ENCODE measurements around the gene OR2V1. TPM values are rescaled to one million over a fixed set of nuclear protein-coding genes. Genes with fewer than 3 reads are reported as not detected.

The OR2V1 gene
- total and polyA plus RNA-seq, 8 donors: not detected

DNA sequence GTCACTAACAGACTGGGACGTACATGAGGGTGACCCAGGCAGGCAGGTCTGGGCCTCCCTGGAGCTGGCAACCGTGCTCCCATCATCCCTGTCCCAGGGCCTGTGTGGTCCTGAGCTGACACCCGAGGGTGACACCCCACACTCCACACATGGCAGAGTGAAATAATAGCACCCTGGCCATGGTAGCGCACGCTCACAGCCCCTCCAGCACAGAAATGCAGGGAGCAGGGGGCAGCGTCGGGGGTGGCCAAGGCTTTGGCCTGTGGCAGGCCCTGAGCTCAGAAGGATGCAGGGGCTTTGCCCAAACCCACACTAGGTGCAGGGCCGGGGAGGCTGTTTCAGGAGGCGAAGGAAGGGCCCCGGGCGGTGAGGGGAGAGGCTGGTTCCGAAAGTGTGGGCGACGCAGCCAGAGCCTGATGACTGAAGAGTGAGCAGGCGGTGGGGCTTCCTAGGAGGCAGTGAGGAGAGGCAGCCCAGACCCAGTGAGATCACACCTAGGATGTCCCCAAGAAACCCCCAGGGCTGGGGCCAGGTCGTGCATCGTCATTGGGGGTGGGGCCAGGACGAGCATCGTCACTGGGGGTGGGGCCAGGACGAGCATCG is 29.3 kb upstream of the OR2V1 start:
- Histone ChIP-seq H3K27ac (peak overlapping the region; percentile 12 to 81 (median 63)), H3K27me3 (peaks cover 0 to 55% (median 16%) of the 10 kb centered on the region in 3 donors), H3K4me1 (peaks cover 0 to 16% (median 4%) of the 10 kb centered on the region in 4 donors), H3K36me3 (no peaks in the 10 kb centered on the region), H3K9me3 (no peaks in the 10 kb centered on the region), H3K4me3 (peak overlapping the region in 3 of 4 donors; percentile 9 to 15 (median 13))
- intact Hi-C loops (cut with DNase I; ENCODE audit: low total_unique reads): no loop called here
- DNase-seq: peak in 1 of 2 donors; percentile 64
- TF ChIP-seq, protein P1, sequence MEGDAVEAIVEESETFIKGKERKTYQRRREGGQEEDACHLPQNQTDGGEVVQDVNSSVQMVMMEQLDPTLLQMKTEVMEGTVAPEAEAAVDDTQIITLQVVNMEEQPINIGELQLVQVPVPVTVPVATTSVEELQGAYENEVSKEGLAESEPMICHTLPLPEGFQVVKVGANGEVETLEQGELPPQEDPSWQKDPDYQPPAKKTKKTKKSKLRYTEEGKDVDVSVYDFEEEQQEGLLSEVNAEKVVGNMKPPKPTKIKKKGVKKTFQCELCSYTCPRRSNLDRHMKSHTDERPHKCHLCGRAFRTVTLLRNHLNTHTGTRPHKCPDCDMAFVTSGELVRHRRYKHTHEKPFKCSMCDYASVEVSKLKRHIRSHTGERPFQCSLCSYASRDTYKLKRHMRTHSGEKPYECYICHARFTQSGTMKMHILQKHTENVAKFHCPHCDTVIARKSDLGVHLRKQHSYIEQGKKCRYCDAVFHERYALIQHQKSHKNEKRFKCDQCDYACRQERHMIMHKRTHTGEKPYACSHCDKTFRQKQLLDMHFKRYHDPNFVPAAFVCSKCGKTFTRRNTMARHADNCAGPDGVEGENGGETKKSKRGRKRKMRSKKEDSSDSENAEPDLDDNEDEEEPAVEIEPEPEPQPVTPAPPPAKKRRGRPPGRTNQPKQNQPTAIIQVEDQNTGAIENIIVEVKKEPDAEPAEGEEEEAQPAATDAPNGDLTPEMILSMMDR (IDR thresholded peaks at IDR 0.05): no peak
- TF ChIP-seq EP300 (IDR thresholded peaks at IDR 0.05): no peak
- TF ChIP-seq POLR2AphosphoS5 (IDR thresholded peaks at IDR 0.05): no peak
- no peak for TF ChIP-seq POLR2A (IDR thresholded peaks at IDR 0.05)
- 45 to 83% (median 67%) methylated on average over 13 to 20 of the region's 21 CpGs for WGBS, 5 donors

DNA sequence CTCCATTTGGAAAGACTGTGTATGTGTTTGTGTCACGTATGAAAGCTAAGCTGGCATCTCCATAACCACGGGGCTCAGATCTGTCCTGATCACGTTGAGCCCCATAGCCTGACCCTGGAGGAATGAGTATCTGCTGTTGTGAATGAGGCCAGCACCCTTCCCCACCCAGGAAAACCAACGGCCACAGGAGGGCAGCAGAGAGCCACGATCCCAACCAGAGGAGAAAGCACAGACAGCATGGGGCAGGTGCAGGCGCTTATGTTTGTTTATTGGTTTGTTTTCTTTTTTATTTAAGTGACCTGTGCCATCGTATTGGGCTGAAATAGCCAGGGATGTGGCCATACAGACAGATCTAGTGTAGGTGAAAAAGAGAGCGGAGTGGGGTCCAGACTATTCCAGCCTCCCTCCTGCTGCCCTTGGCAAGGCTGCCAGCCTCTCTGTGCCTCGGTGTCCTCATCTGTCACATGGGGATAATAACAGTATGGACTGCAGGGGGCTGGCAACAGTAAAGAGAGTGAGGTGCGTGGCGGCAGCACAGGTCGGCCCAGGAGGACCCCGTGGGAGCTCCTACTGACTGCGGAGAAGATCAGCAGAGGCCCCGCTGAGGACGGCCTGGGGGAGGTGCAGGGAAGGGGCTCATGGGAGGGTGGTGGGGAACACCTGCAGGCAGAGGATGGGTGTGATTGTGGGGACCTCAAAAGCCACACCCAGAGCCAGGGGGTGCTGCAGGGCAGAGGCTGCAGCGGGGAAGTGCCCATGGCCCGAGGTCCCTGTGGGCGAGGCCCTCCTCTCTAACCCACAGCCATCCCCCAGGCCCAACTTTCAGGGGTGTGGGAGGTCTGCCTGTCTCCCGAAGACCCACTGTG is 28.6 kb upstream of the OR2V1 start:
- Histone ChIP-seq H3K27me3 (peaks cover 0 to 47% (median 13%) of the 10 kb centered on the region in 3 donors), H3K36me3 (no peaks in the 10 kb centered on the region), H3K27ac (peak overlapping the region in 4 of 5 donors; percentile 49 to 81 (median 71)), H3K4me1 (peaks cover 0 to 16% (median 4%) of the 10 kb centered on the region in 4 donors), H3K4me3 (no peak overlapping the region), H3K9me3 (no peaks in the 10 kb centered on the region)
- TF ChIP-seq EP300 (IDR thresholded peaks at IDR 0.05) (no peak), POLR2A (IDR thresholded peaks at IDR 0.05) (no peak), POLR2AphosphoS5 (IDR thresholded peaks at IDR 0.05) (peak in 1 of 3 donors; percentile 54)
- TF ChIP-seq, protein P1 (IDR thresholded peaks at IDR 0.05): peak in 5 of 7 experiments; percentile 69 to 88 (median 76)
- peak; percentile 90 to 92 for DNase-seq
- 48 to 54% (median 53%) methylated on average over 17 to 20 of the region's 20 CpGs for WGBS, 5 donors
- intact Hi-C loops (cut with DNase I; ENCODE audit: low total_unique reads): loop anchor here (10.0 kb wide), 1 partner anchor 295 kb away; the partner anchor contains the start of gene ZFP62

DNA sequence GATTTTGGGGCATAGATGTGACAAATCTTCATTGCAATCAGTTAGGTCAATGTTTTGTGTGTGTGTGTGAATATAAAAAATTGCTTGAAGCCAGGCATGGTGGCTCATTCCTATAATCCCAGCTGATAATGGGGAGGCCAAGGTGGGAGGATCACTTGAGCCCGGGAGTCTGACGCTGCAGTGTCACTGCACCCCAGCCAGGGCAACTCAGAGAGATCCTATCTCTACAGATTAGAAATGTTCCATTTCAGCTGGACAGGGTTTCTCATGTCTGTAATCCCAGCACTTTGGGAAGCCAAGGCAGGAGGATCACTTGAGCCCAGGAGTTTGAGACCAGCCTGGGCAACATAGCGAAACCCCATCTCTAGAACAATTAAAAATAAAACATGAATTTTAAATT is 27.9 kb upstream of the OR2V1 start:
- Histone ChIP-seq H3K27me3 (peaks cover 0 to 41% (median 9%) of the 10 kb centered on the region in 3 donors), H3K36me3 (no peaks in the 10 kb centered on the region), H3K9me3 (no peaks in the 10 kb centered on the region), H3K4me3 (no peak overlapping the region), H3K4me1 (peaks cover 0 to 16% (median 4%) of the 10 kb centered on the region in 4 donors), H3K27ac (no peak overlapping the region)
- DNase-seq: no peak
- TF ChIP-seq, protein P1 (IDR thresholded peaks at IDR 0.05): no peak
- TF ChIP-seq EP300 (IDR thresholded peaks at IDR 0.05): no peak
- 86 to 98% (median 96%) methylated on average over 3 of the region's 3 CpGs for WGBS, 5 donors
- intact Hi-C loops (cut with DNase I; ENCODE audit: low total_unique reads): loop anchor here (10.0 kb wide), 1 partner anchor 294 kb away; the partner anchor contains the start of gene ZFP62

DNA sequence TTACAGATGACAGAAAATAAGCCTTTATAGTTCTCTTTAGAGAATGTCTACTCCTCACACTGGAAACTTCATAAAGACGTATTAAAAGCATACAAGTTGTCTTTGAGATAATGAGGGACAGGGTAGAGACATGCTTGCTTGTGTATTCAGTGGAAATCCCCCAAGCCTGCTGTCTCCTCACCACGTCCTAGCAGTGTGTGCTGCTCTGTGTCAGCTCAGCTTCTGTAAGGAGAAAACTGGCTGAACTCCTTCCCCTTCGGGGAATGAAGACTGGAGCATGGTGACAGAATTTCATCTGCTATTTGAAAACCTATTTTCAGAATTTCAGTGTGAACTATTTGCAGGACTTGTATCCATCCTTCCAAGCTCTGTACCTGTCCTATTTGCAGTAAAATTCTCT is 25.8 kb upstream of the OR2V1 start:
- Histone ChIP-seq H3K27ac (no peak overlapping the region), H3K4me3 (no peak overlapping the region), H3K9me3 (no peaks in the 10 kb centered on the region), H3K27me3 (peaks cover 0 to 23% (median 5%) of the 10 kb centered on the region in 3 donors), H3K4me1 (peaks cover 0 to 16% (median 4%) of the 10 kb centered on the region in 4 donors), H3K36me3 (no peaks in the 10 kb centered on the region)
- DNase-seq: no peak
- WGBS, 5 donors: 38 to 47% (median 43%) methylated on average over 3 of the region's 3 CpGs
- intact Hi-C loops (cut with DNase I; ENCODE audit: low total_unique reads): loop anchor here (10.0 kb wide), 1 partner anchor 292 kb away; the partner anchor contains the start of gene ZFP62
- TF ChIP-seq, protein P1 (IDR thresholded peaks at IDR 0.05): no peak
- TF ChIP-seq EP300 (IDR thresholded peaks at IDR 0.05): no peak
- TF ChIP-seq POLR2A (IDR thresholded peaks at IDR 0.05): no peak
- TF ChIP-seq POLR2AphosphoS5 (IDR thresholded peaks at IDR 0.05): no peak
